ENCODE measurements around the gene ANAPC7.

The ANAPC7 gene

DNA sequence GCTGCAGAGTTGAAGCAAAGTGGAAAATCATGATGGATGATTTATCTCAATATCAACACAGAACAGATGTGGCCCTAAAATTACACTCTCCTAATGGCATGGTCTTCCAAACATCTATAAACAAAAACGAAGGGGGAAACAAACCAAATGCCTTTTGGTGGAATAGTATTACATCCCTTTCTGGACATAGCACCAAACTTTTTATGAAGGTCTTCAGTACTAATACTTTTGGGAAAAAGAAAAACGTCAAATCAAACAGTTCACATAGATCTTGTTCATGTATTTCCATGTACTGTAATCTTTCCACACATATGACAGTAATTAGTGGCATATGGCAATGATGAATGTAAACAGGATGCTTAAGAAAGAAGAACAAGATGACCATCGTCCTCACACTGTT lies 22.9 kb upstream of the ANAPC7 start:
- Histone ChIP-seq H3K4me1 (ENCODE audit: control insufficient read depth, insufficient read depth, low read depth, low read length) (peaks cover 2% of the 10 kb centered on the region), H2AK5ac (ENCODE audit: low read length, severe bottlenecking) (no peak overlapping the region), H3K4ac (ENCODE audit: low read depth in 1 of 2, low read length in 2 of 2) (no peak overlapping the region), H4K8ac (ENCODE audit: low read length) (no peak overlapping the region), H3K4me2 (ENCODE audit: low read length, poor library complexity, severe bottlenecking) (no peak overlapping the region), H3K9me3 (ENCODE audit: control insufficient read depth, low read length) (no peaks in the 10 kb centered on the region), H2BK5ac (ENCODE audit: low read depth, low read length, poor library complexity, severe bottlenecking) (no peak overlapping the region), H2BK15ac (ENCODE audit: low read depth, poor library complexity, severe bottlenecking) (no peak overlapping the region), H3K18ac (ENCODE audit: low read depth in 1 of 2, low read length in 2 of 2) (no peak overlapping the region), H3K27ac (ENCODE audit: low read length, poor library complexity, severe bottlenecking) (no peak overlapping the region), H4K91ac (ENCODE audit: low read length) (no peak overlapping the region), H3K27me3 (ENCODE audit: control insufficient read depth in 1 of 2, insufficient read depth in 1 of 2, low read length in 2 of 2) (no peaks in the 10 kb centered on the region), H2BK12ac (ENCODE audit: low read length in 2 of 2) (no peak overlapping the region), H3K23ac (ENCODE audit: low read length in 2 of 2) (no peak overlapping the region), H3K79me1 (replicated peaks; ENCODE audit: low read length, poor library complexity, severe bottlenecking) (no peaks in the 10 kb centered on the region), H2AFZ (ENCODE audit: low read depth, low read length) (no peak overlapping the region), H3K9ac (ENCODE audit: low read length) (no peak overlapping the region), H2BK120ac (ENCODE audit: low read depth, low read length) (no peak overlapping the region), H3K14ac (ENCODE audit: low read length in 2 of 2) (no peak overlapping the region), H3K36me3 (ENCODE audit: control insufficient read depth in 1 of 2, insufficient read depth in 2 of 2, low read depth in 1 of 2, low read length in 2 of 2) (no peaks in the 10 kb centered on the region), H3K4me3 (ENCODE audit: insufficient read depth in 1 of 2, low read depth in 1 of 2, low read length in 2 of 2) (no peak overlapping the region)
- DNase-seq = no peak
- 17% methylated on average over 2 of the region's 3 CpGs for WGBS

GRCh38 chr12:110424237-110424636 lies 20.7 kb upstream of the ANAPC7 start:
- H2AFZ ChIP-seq (ENCODE audit: low read depth, low read length) = no peak overlapping the region
- H4K8ac ChIP-seq (ENCODE audit: low read length) = no peak overlapping the region
- no peaks in the 10 kb centered on the region for H3K27me3 ChIP-seq (ENCODE audit: control insufficient read depth in 1 of 2, insufficient read depth in 1 of 2, low read length in 2 of 2)
- 75% methylated on average over 3 of the region's 3 CpGs for WGBS
- H2BK12ac ChIP-seq (ENCODE audit: low read length in 2 of 2) = no peak overlapping the region
- no peaks in the 10 kb centered on the region for H3K4me1 ChIP-seq (ENCODE audit: control insufficient read depth, insufficient read depth, low read depth, low read length)
- H2BK5ac ChIP-seq (ENCODE audit: low read depth, low read length, poor library complexity, severe bottlenecking) = no peak overlapping the region
- no peak overlapping the region for H3K27ac ChIP-seq (ENCODE audit: low read length, poor library complexity, severe bottlenecking)
- no peak overlapping the region for H2BK15ac ChIP-seq (ENCODE audit: low read depth, poor library complexity, severe bottlenecking)
- no peaks in the 10 kb centered on the region for H3K9me3 ChIP-seq (ENCODE audit: control insufficient read depth, low read length)
- H3K9ac ChIP-seq (ENCODE audit: low read length) = no peak overlapping the region
- no peaks in the 10 kb centered on the region for H3K36me3 ChIP-seq (ENCODE audit: control insufficient read depth in 1 of 2, insufficient read depth in 2 of 2, low read depth in 1 of 2, low read length in 2 of 2)
- H4K91ac ChIP-seq (ENCODE audit: low read length) = no peak overlapping the region
- no peak overlapping the region for H3K23ac ChIP-seq (ENCODE audit: low read length in 2 of 2)
- H2AK5ac ChIP-seq (ENCODE audit: low read length, severe bottlenecking) = no peak overlapping the region
- H3K4me2 ChIP-seq (ENCODE audit: low read length, poor library complexity, severe bottlenecking) = no peak overlapping the region
- no peak overlapping the region for H3K14ac ChIP-seq (ENCODE audit: low read length in 2 of 2)
- no peaks in the 10 kb centered on the region for H3K79me1 ChIP-seq (replicated peaks; ENCODE audit: low read length, poor library complexity, severe bottlenecking)
- DNase-seq = no peak
- H3K18ac ChIP-seq (ENCODE audit: low read depth in 1 of 2, low read length in 2 of 2) = no peak overlapping the region
- H3K4ac ChIP-seq (ENCODE audit: low read depth in 1 of 2, low read length in 2 of 2) = no peak overlapping the region
- H3K4me3 ChIP-seq (ENCODE audit: insufficient read depth in 1 of 2, low read depth in 1 of 2, low read length in 2 of 2) = no peak overlapping the region
- no peak overlapping the region for H2BK120ac ChIP-seq (ENCODE audit: low read depth, low read length)

DNA sequence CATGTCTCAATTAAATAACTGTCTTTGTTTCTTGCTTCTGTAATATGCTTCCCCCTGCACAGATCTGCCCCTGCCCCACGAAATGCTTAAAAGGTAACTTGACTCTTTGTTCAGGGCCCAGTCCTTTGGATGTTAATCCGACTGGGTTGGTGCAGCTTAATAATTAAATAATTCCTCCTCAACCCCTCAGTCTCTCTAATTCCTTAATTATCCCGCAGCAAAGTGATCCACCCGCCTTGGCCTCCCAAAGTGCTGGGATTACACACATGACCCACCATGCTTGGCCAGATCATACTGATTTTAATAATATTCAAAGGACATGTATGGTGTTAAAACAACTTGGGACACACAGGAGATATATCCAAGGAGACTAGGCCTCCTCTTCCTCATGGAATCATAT lies 18.2 kb upstream of the ANAPC7 start:
- no peak overlapping the region for H2AFZ ChIP-seq (ENCODE audit: low read depth, low read length)
- no peak overlapping the region for H2BK12ac ChIP-seq (ENCODE audit: low read length in 2 of 2)
- H2BK120ac ChIP-seq (ENCODE audit: low read depth, low read length) = no peak overlapping the region
- H4K91ac ChIP-seq (ENCODE audit: low read length) = no peak overlapping the region
- H3K4me3 ChIP-seq (ENCODE audit: insufficient read depth in 1 of 2, low read depth in 1 of 2, low read length in 2 of 2) = no peak overlapping the region
- H2BK15ac ChIP-seq (ENCODE audit: low read depth, poor library complexity, severe bottlenecking) = no peak overlapping the region
- no peak overlapping the region for H3K14ac ChIP-seq (ENCODE audit: low read length in 2 of 2)
- H4K8ac ChIP-seq (ENCODE audit: low read length) = no peak overlapping the region
- no peak overlapping the region for H3K18ac ChIP-seq (ENCODE audit: low read depth in 1 of 2, low read length in 2 of 2)
- no peak overlapping the region for H3K9ac ChIP-seq (ENCODE audit: low read length)
- no peaks in the 10 kb centered on the region for H3K36me3 ChIP-seq (ENCODE audit: control insufficient read depth in 1 of 2, insufficient read depth in 2 of 2, low read depth in 1 of 2, low read length in 2 of 2)
- DNase-seq = no peak
- no peak overlapping the region for H2BK5ac ChIP-seq (ENCODE audit: low read depth, low read length, poor library complexity, severe bottlenecking)
- 71% methylated on average over 2 of the region's 4 CpGs for WGBS
- no peak overlapping the region for H3K4me2 ChIP-seq (ENCODE audit: low read length, poor library complexity, severe bottlenecking)
- H3K4ac ChIP-seq (ENCODE audit: low read depth in 1 of 2, low read length in 2 of 2) = no peak overlapping the region
- no peak overlapping the region for H2AK5ac ChIP-seq (ENCODE audit: low read length, severe bottlenecking)
- H3K4me1 ChIP-seq (ENCODE audit: control insufficient read depth, insufficient read depth, low read depth, low read length) = no peaks in the 10 kb centered on the region
- no peaks in the 10 kb centered on the region for H3K9me3 ChIP-seq (ENCODE audit: control insufficient read depth, low read length)
- no peaks in the 10 kb centered on the region for H3K27me3 ChIP-seq (ENCODE audit: control insufficient read depth in 1 of 2, insufficient read depth in 1 of 2, low read length in 2 of 2)
- no peak overlapping the region for H3K27ac ChIP-seq (ENCODE audit: low read length, poor library complexity, severe bottlenecking)
- H3K79me1 ChIP-seq (replicated peaks; ENCODE audit: low read length, poor library complexity, severe bottlenecking) = no peaks in the 10 kb centered on the region
- no peak overlapping the region for H3K23ac ChIP-seq (ENCODE audit: low read length in 2 of 2)

GRCh38 chr12:110421159-110421661 lies 17.7 kb upstream of the ANAPC7 start:
- H2AFZ ChIP-seq (ENCODE audit: low read depth, low read length) = no peak overlapping the region
- H4K8ac ChIP-seq (ENCODE audit: low read length) = no peak overlapping the region
- no peak overlapping the region for H2BK120ac ChIP-seq (ENCODE audit: low read depth, low read length)
- no peak overlapping the region for H3K27ac ChIP-seq (ENCODE audit: low read length, poor library complexity, severe bottlenecking)
- H2AK5ac ChIP-seq (ENCODE audit: low read length, severe bottlenecking) = no peak overlapping the region
- no peak overlapping the region for H2BK15ac ChIP-seq (ENCODE audit: low read depth, poor library complexity, severe bottlenecking)
- no peaks in the 10 kb centered on the region for H3K27me3 ChIP-seq (ENCODE audit: control insufficient read depth in 1 of 2, insufficient read depth in 1 of 2, low read length in 2 of 2)
- no peaks in the 10 kb centered on the region for H3K4me1 ChIP-seq (ENCODE audit: control insufficient read depth, insufficient read depth, low read depth, low read length)
- no peak overlapping the region for H3K18ac ChIP-seq (ENCODE audit: low read depth in 1 of 2, low read length in 2 of 2)
- H3K23ac ChIP-seq (ENCODE audit: low read length in 2 of 2) = no peak overlapping the region
- H3K14ac ChIP-seq (ENCODE audit: low read length in 2 of 2) = no peak overlapping the region
- no peak overlapping the region for H3K9ac ChIP-seq (ENCODE audit: low read length)
- no peak overlapping the region for H3K4me3 ChIP-seq (ENCODE audit: insufficient read depth in 1 of 2, low read depth in 1 of 2, low read length in 2 of 2)
- H2BK5ac ChIP-seq (ENCODE audit: low read depth, low read length, poor library complexity, severe bottlenecking) = no peak overlapping the region
- no peak overlapping the region for H4K91ac ChIP-seq (ENCODE audit: low read length)
- H2BK12ac ChIP-seq (ENCODE audit: low read length in 2 of 2) = no peak overlapping the region
- no peaks in the 10 kb centered on the region for H3K79me1 ChIP-seq (replicated peaks; ENCODE audit: low read length, poor library complexity, severe bottlenecking)
- H3K4ac ChIP-seq (ENCODE audit: low read depth in 1 of 2, low read length in 2 of 2) = no peak overlapping the region
- no peak for DNase-seq
- H3K4me2 ChIP-seq (ENCODE audit: low read length, poor library complexity, severe bottlenecking) = no peak overlapping the region
- no peaks in the 10 kb centered on the region for H3K9me3 ChIP-seq (ENCODE audit: control insufficient read depth, low read length)
- 82% methylated on average over 1 of the region's 3 CpGs for WGBS
- no peaks in the 10 kb centered on the region for H3K36me3 ChIP-seq (ENCODE audit: control insufficient read depth in 1 of 2, insufficient read depth in 2 of 2, low read depth in 1 of 2, low read length in 2 of 2)
